K562 (cell line): ENCODE data around the gene MCL1. TPM values are rescaled to one million over a fixed set of nuclear protein-coding genes. Genes with fewer than 3 reads are reported as not detected.
A peak's percentile ranks its signal among the peaks of the same experiment; 100 is the strongest.

ENCODE experiments used
- CEBPG ChIP-seq, 3 experiments: fragments of 200-800 bp in 1 of 3; sonication (Bioruptor generic) in 1 of 3; sonication (generic) in 1 of 3; formaldehyde crosslinking in 1 of 3; IDR thresholded peaks in 2 of 3; conservative IDR thresholded peaks in 1 of 3; 2 replicates each; pipeline versions ENCODE4 v1.6.1 to v1.8.0; 2016 to 2022; ENCODE audit warnings: missing compliant biosample characterization in 2 of 3, missing genetic modification characterization in 2 of 3, mild to moderate bottlenecking in 1 of 3, missing genetic modification reagents in 1 of 3
- DDX20 ChIP-seq: fragments of 450-650 bp; IDR thresholded peaks from 2 replicates; pipeline ENCODE4 v1.6.1; 2016; ENCODE audit warnings: missing genetic modification characterization, low read depth, mild to moderate bottlenecking, missing compliant biosample characterization, moderate library complexity
- EHMT2 ChIP-seq: fragments of 450-650 bp; IDR thresholded peaks from 2 replicates; pipeline ENCODE4 v1.6.1; 2018; ENCODE audit warnings: antibody characterized with exemption
- EZH2 ChIP-seq: IDR thresholded peaks from 2 replicates; pipeline ENCODE4 v1.6.1; 2012; ENCODE audit warnings: low read depth, mild to moderate bottlenecking, inconsistent platforms, low read length, borderline replicate concordance
- HES1 ChIP-seq: fragments of 450-650 bp; IDR thresholded peaks from 2 replicates; pipeline ENCODE4 v1.6.1; 2016; ENCODE audit warnings: low read depth, mild to moderate bottlenecking, moderate library complexity
- MXI1 ChIP-seq: IDR thresholded peaks from 2 replicates; pipeline ENCODE4 v1.6.1; 2011; ENCODE audit warnings: low read depth, mild to moderate bottlenecking, improper control_type of control experiment, low read length
- PTRF ChIP-seq: fragments of 450-650 bp; IDR thresholded peaks from 2 replicates; pipeline ENCODE4 v1.6.1; 2016; ENCODE audit warnings: mild to moderate bottlenecking, missing genetic modification characterization, missing compliant biosample characterization
- SMAD4 ChIP-seq: fragments of 250-450 bp; sonication (Bioruptor Pico); conservative IDR thresholded peaks from 2 replicates; pipeline ENCODE4 v1.8.0; 2021; ENCODE audit warnings: inconsistent platforms, mild to moderate bottlenecking, moderate library complexity
- SP1 ChIP-seq: sonication (generic); formaldehyde crosslinking; IDR thresholded peaks from 2 replicates; pipeline ENCODE4 v1.8.1; 2022; ENCODE audit warnings: mild to moderate bottlenecking, missing genetic modification reagents
- ZBTB8A ChIP-seq: fragments of 450-650 bp; IDR thresholded peaks from 2 replicates; pipeline ENCODE4 v1.6.1; 2018; ENCODE audit warnings: mild to moderate bottlenecking, moderate library complexity; ENCODE audit not compliant: partially characterized antibody
- ZNF354B ChIP-seq: fragments of 250-450 bp; sonication (Bioruptor Pico); IDR thresholded peaks from 2 replicates; pipeline ENCODE4 v1.4.0; 2020
- ZNF785 ChIP-seq: fragments of 250-450 bp; sonication (Bioruptor Pico); IDR thresholded peaks from 2 replicates; pipeline ENCODE4 v1.4.0; 2020; ENCODE audit warnings: mild to moderate bottlenecking
- ZNF79 ChIP-seq: fragments of 250-450 bp; sonication (Bioruptor Pico); IDR thresholded peaks from 2 replicates; pipeline ENCODE4 v1.4.0; 2020; ENCODE audit warnings: low read depth, mild to moderate bottlenecking, moderate library complexity
- polyA plus RNA-seq, 8 experiments: library from polyadenylated mRNA; depleted of rRNA in 4 of 8; stranded (reverse) in 5 of 8; unstranded in 3 of 8; fragments of >200 nt; fragmentation: Nextera tagmentation in 2 of 8; fragmentation: Illumina TruSeq in 1 of 8; extraction: Ambion mirVana in 2 of 8; extraction: Trizol in 1 of 8; gene quantifications; 2 replicates each; pipeline versions ENCODE4 v1.2.1 to v1.2.3, GENCODE V29; 2011 to 2014; ENCODE audit warnings: inconsistent platforms in 1 of 8, missing spikeins in 1 of 8
- total RNA-seq, 7 experiments: library from RNA; depleted of rRNA in 6 of 7; stranded (reverse); fragments of >200 nt in 6 of 7; fragmentation: Illumina TruSeq in 2 of 7; extraction: Trizol in 2 of 7; gene quantifications; 2 replicates each; pipeline versions ENCODE4 v1.2.1 to v1.2.3, GENCODE V29; 2011 to 2021; ENCODE audit warnings: low replicate concordance in 1 of 7
- TF ChIP-seq, protein P1 (sequence below): fragments of 250-450 bp; sonication (Bioruptor Pico); IDR thresholded peaks from 2 replicates; pipeline ENCODE4 v1.8.0; 2021; ENCODE audit warnings: mild to moderate bottlenecking, moderate library complexity
- TF ChIP-seq, protein P2 (sequence below), 2 experiments: IDR thresholded peaks; 2 replicates each; pipeline ENCODE4 v1.6.1; 2011; ENCODE audit warnings: borderline replicate concordance in 1 of 2, control low read depth in 1 of 2, low read depth in 1 of 2, low read length in 1 of 2, mild to moderate bottlenecking in 1 of 2, mixed read lengths in 1 of 2, moderate library complexity in 1 of 2; ENCODE audit not compliant: insufficient read depth in 1 of 2, insufficient read length in 1 of 2, poor library complexity in 1 of 2, severe bottlenecking in 1 of 2; ENCODE audit errors: extremely low read depth in 1 of 2
- TF ChIP-seq, protein P3 (sequence below): fragments of 450-650 bp; formaldehyde crosslinking; conservative IDR thresholded peaks from 2 replicates; pipeline ENCODE4 v1.4.0; 2022; ENCODE audit warnings: mild to moderate bottlenecking, missing genetic modification characterization
- TF ChIP-seq, protein P4 (sequence below): sonication (generic); formaldehyde crosslinking; IDR thresholded peaks from 2 replicates; pipeline ENCODE4 v1.5.0; 2020; ENCODE audit warnings: missing genetic modification reagents
- TF ChIP-seq, protein P5 (sequence below): sonication (generic); formaldehyde crosslinking; IDR thresholded peaks from 2 replicates; pipeline ENCODE4 v1.8.1; 2022; ENCODE audit warnings: missing genetic modification reagents

MCL1 gene
- total and polyA plus RNA-seq, 9 of the 15 experiments (the other 6 are each of a cell fraction or from before 2014, with no cell fraction given) = 27.1 to 224 (median 138) TPM

- TF ChIP-seq DDX20 (tag) (no peak), ZNF785 (CRISPR knock-in tag) (no peak), EHMT2 (no peak), EZH2 (no peak), ZNF354B (CRISPR knock-in tag) (no peak), ZNF79 (CRISPR knock-in tag) (no peak), SMAD4 (CRISPR knock-in tag) (peak; percentile 82), CEBPG (CRISPR knock-in tag; IDR thresholded peaks at IDR 0.05) (peak; percentile 74), CEBPG (tag; conservative IDR thresholded peaks at IDR 0.05 in 1 of 2, IDR thresholded peaks at IDR 0.05 in 1 of 2) (peak in 1 of 2 experiments; percentile 67; a peak in 2 of 4 replicates), MXI1 (no peak), SP1 (CRISPR knock-in tag) (peak; percentile 16; the same call in 1 of the 2 replicates), PTRF (tag) (no peak), HES1 (no peak), ZBTB8A (no peak)
- TF ChIP-seq, protein P1, sequence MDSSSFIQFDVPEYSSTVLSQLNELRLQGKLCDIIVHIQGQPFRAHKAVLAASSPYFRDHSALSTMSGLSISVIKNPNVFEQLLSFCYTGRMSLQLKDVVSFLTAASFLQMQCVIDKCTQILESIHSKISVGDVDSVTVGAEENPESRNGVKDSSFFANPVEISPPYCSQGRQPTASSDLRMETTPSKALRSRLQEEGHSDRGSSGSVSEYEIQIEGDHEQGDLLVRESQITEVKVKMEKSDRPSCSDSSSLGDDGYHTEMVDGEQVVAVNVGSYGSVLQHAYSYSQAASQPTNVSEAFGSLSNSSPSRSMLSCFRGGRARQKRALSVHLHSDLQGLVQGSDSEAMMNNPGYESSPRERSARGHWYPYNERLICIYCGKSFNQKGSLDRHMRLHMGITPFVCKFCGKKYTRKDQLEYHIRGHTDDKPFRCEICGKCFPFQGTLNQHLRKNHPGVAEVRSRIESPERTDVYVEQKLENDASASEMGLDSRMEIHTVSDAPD (CRISPR knock-in tag) = no peak
- TF ChIP-seq, protein P2, sequence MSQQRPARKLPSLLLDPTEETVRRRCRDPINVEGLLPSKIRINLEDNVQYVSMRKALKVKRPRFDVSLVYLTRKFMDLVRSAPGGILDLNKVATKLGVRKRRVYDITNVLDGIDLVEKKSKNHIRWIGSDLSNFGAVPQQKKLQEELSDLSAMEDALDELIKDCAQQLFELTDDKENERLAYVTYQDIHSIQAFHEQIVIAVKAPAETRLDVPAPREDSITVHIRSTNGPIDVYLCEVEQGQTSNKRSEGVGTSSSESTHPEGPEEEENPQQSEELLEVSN (IDR thresholded peaks at IDR 0.05; ENCODE audit: borderline replicate concordance in 1 of 2, extremely low read depth in 1 of 2, insufficient read depth in 1 of 2, insufficient read length in 1 of 2, low read depth in 1 of 2, low read length in 1 of 2, poor library complexity in 1 of 2, severe bottlenecking in 1 of 2) = peak; percentile 44 to 86
- TF ChIP-seq, protein P3, sequence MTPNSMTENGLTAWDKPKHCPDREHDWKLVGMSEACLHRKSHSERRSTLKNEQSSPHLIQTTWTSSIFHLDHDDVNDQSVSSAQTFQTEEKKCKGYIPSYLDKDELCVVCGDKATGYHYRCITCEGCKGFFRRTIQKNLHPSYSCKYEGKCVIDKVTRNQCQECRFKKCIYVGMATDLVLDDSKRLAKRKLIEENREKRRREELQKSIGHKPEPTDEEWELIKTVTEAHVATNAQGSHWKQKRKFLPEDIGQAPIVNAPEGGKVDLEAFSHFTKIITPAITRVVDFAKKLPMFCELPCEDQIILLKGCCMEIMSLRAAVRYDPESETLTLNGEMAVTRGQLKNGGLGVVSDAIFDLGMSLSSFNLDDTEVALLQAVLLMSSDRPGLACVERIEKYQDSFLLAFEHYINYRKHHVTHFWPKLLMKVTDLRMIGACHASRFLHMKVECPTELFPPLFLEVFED (CRISPR knock-in tag) = no peak
- TF ChIP-seq, protein P4, sequence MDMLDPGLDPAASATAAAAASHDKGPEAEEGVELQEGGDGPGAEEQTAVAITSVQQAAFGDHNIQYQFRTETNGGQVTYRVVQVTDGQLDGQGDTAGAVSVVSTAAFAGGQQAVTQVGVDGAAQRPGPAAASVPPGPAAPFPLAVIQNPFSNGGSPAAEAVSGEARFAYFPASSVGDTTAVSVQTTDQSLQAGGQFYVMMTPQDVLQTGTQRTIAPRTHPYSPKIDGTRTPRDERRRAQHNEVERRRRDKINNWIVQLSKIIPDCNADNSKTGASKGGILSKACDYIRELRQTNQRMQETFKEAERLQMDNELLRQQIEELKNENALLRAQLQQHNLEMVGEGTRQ (CRISPR knock-in tag) = peak; percentile 32; the same call in 1 of the 2 replicates
- TF ChIP-seq, protein P5, sequence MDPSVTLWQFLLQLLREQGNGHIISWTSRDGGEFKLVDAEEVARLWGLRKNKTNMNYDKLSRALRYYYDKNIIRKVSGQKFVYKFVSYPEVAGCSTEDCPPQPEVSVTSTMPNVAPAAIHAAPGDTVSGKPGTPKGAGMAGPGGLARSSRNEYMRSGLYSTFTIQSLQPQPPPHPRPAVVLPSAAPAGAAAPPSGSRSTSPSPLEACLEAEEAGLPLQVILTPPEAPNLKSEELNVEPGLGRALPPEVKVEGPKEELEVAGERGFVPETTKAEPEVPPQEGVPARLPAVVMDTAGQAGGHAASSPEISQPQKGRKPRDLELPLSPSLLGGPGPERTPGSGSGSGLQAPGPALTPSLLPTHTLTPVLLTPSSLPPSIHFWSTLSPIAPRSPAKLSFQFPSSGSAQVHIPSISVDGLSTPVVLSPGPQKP (CRISPR knock-in tag) = no peak
Observed at GRCh38 chr1:150548632-150549495, 30.5 kb downstream of the MCL1 start, which contains the start of gene ADAMTSL4 (continued).
